Coronary artery (tissue), 2 donors: ENCODE results near the gene ATRNL1.
"Not testable (repeated sequence)": the region's sequence is repeated elsewhere in the genome, so short reads cannot be mapped to it uniquely, and the experiment has no call there.

ENCODE experiments used
- DNase-seq: peaks from one replicate; pipeline ENCODE4 v3.0.0-alpha.2; 2017; ENCODE audit warnings: low spot score
- H3K27ac ChIP-seq, 2 donors: fragments of 200-600 bp; sonication (generic); one replicate each; pipeline ENCODE4 v1.5.1; 2016 to 2019
- H3K4me3 ChIP-seq: fragments of 200-600 bp; sonication (generic); 2 replicates; pipeline ENCODE4 v1.5.1; 2016; ENCODE audit warnings: mild to moderate bottlenecking, moderate library complexity
- CTCF ChIP-seq: fragments of 200-600 bp; sonication (generic); IDR thresholded peaks from one replicate; pipeline ENCODE4 v1.5.1; 2019; ENCODE audit warnings: antibody characterized with exemption

The ATRNL1 gene

GRCh38 chr10:115157357-115157756, 64.2 kb downstream of the ATRNL1 start:
- no peak overlapping the region for H3K27ac ChIP-seq
- no peak for TF ChIP-seq CTCF
- DNase-seq = no peak
- H3K4me3 ChIP-seq = no peak overlapping the region

- DNase-seq = no peak
- H3K27ac ChIP-seq = no peak overlapping the region
- no peak for TF ChIP-seq CTCF
- no peak overlapping the region for H3K4me3 ChIP-seq
Measured at GRCh38 chr10:115163129-115163528, 70.0 kb downstream of the ATRNL1 start.

- TF ChIP-seq CTCF = no peak
- no peak for DNase-seq
- Histone ChIP-seq H3K27ac (no peak overlapping the region), H3K4me3 (no peak overlapping the region)
Measured at GRCh38 chr10:115164220-115164619, 71.1 kb downstream of the ATRNL1 start.

- no peak overlapping the region for H3K4me3 ChIP-seq
- TF ChIP-seq CTCF = no peak
Measured at GRCh38 chr10:115167751-115168150, 74.6 kb downstream of the ATRNL1 start.

GRCh38 chr10:115171392-115171960, 78.3 kb downstream of the ATRNL1 start:
- no peak for DNase-seq
- H3K27ac ChIP-seq = no peak overlapping the region
- TF ChIP-seq CTCF = no peak
- H3K4me3 ChIP-seq = no peak overlapping the region

More at GRCh38 chr10:115167751-115168150, 74.6 kb downstream of the ATRNL1 start:
- no peak overlapping the region for H3K27ac ChIP-seq
- no peak for DNase-seq

GRCh38 chr10:115173915-115174443, 80.8 kb downstream of the ATRNL1 start:
- no peak for DNase-seq
- Histone ChIP-seq H3K27ac (no peak overlapping the region), H3K4me3 (no peak overlapping the region)
- no peak for TF ChIP-seq CTCF

- DNase-seq, H3K27ac ChIP-seq, H3K4me3 ChIP-seq: not testable (repeated sequence)
Measured at GRCh38 chr10:115207276-115207675, 114.1 kb downstream of the ATRNL1 start.
